Kidney tubule cell (primary cell): ENCODE measurements around the gene PEX26.
"Not testable (repeated sequence)": the region's sequence is repeated elsewhere in the genome, so short reads cannot be mapped to it uniquely, and the experiment has no call there.

ENCODE experiments used
- DNase-seq: peaks from one replicate; pipeline ENCODE4 v3.0.0-alpha.2; 2018; ENCODE audit warnings: low spot score

Gene PEX26

DNA sequence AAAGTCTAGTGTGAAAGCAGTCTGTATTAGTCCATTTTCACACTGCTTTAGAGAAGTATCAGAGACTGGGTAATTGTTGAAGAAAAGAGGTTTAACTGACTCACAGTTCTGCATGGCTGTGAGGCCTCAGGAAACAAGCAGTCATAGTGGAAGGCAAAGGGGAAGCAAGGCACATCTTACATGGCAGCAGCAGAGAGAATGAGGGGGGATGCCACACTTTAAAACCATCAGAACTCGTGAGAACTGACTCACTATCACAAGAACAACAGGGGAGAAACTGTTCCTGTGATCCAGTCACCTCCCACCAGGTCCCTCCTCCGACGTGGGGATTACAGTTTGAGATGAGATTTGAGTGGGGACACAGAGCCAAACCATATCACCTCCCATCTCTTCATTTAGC is 19.0 kb downstream of the PEX26 start:
- DNase-seq = no peak

DNA sequence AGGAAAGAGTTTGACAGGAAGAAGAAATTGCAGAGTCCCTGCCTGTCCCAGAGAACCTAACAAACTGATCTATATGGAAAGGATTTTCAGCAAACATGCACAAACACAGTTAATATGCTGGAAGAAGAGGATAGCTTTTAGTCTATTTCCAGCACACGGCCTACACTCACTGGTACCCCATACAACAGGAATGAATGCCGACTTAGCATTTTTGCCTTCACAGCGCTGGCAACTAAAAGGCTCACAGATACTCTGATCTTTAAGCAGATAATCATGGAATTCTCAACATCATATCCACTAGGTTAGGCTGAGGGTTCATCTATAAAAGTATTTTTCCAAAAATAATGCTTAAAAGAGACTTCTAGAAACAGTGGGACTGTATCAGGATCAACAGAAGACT is 23.0 kb downstream of the PEX26 start:
- no peak for DNase-seq

DNA sequence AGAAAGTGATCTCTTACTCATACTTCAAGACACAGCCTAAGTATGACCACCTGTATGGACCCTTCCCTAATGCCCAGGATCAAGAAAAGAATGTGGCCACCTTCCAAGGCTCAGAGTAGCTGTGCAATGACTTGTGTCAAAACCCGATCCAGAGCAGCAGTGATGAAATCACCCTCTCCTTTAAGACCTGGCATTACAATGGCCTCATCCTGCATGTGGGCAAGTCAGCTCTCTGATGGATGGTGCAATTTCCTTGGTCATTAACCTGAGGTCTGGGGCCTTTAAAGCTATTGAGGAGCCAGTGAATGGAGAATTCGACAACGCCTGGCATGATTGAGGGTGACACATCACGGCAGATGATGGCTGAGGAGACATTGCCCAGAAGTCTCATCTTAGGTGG is 23.7 kb downstream of the PEX26 start:
- DNase-seq = peak; percentile 90

DNA sequence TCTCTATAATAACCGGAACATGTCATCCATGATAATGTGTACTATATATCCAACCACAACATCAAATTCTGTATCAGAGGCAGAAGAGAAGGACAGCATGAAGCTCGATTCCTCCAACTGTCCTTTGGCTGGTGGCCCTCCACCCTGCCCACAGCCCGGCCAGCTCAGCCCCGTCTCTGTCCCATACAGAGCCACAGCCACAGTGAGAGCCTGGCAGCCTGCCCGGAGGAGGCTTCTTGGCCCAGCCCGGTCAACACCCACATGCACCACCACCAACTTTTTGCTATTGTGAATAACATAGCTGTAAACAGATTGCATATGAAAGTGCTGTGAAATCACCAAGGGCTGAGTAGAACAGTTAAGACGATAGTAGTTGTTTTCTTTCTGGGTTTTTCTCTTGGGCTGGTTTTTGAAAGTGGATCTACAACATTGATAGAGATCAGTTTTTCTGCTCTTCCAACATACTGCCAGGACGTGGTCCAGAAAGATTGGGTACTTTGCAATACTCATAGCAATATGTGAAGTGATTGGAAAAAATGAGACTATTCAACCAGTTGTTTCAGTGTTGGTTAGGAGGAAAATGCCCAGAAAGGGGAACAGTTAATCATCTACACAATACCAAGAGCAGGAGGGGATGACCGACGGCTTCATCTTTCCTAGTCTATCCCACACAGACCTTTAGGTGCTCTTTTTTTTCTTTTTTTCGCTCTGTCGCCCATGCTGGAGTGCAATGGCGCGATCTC is 25.9 kb downstream of the PEX26 start:
- peak; percentile 87 for DNase-seq

DNA sequence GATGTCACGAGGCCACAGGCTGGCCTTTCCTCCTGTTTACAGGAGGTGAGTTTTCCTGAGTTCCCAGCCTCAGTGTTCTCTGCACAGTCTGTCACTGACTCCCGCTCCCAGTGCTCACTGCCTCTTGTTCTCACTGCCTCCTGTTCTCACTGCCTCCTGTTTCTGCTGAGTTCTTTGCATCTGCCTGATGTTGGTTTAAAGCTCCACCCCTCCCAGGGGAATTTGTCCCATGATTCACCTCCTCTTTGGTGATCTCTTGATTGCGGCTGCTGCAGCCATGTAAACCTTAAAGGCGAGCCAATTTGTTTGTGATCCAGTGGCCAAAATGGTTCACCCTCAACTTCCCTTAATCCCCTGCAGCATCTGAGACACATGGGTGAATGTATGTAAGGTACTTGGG is 26.8 kb downstream of the PEX26 start:
- peak; percentile 37 for DNase-seq

DNA sequence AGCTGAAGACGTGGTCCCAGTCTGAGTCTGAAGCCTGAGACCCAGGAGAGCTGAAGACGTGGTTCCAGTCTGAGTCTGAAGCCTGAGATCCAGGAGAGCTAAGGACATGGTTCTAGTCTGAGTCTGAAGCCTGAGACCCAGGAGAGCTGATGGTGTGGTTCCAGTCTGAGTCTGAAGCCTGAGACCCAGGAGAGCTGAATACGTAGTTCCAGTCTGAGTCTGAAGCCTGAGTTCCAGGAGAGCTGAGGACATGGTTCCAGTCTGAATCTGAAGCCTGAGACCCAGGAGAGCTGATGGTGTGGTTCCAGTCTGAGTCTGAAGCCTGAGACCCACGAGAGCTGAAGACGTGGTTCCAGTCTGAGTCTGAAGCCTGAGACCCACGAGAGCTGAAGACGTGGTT is 28.2 kb downstream of the PEX26 start:
- DNase-seq = not testable (repeated sequence)

DNA sequence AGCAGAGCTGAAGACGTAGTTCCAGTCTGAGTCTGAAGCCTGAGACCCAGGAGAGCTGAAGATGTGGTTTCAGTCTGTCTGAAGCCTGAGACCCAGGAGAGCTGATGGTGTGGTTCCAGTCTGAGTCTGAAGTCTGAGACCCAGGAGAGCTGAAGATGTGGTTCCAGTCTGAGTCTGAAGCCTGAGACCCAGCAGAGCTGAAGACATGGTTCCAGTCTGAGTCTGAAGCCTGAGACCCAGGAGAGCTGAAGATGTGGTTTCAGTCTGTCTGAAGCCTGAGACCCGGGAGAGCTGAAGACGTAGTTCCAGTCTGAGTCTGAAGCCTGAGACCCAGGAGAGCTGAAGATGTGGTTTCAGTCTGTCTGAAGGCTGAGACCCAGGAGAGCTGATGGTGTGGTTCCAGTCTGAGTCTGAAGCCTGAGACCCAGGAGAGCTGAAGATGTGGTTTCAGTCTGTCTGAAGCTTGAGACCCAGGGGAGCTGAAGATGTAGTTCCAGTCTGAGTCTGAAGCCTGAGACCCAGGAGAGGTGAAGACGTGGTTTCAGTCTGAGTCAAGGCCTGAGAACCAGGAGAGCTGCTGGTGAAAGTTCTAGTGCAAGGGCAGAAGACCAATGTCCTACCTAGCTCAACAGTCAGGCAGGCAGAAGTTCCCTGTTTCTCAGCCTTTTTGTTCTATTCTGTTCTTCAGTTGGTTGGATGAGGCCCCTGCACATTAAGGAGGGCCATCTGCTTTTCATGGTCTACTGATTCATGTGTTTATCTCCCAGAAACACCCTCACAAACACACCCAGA is 29.0 kb downstream of the PEX26 start:
- not testable (repeated sequence) for DNase-seq

DNA sequence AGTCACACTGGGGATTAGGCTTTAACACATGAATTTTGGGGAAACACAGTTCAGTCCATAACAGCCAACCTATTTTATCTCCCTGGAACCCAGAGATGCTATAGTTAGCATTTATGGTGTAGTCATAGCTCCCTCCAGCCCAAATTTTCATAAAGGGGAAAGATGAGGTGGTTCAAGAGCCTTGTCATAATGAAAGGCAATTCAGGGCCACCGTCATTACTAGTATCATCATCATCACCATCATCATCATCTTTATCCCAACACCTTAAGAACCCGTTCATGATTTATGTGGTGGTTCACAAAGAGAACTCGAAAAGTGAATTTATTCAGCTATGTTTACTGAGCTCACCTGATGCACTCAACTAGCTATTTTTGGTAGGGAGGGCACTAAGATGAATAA is 30.4 kb downstream of the PEX26 start:
- DNase-seq = no peak

DNA sequence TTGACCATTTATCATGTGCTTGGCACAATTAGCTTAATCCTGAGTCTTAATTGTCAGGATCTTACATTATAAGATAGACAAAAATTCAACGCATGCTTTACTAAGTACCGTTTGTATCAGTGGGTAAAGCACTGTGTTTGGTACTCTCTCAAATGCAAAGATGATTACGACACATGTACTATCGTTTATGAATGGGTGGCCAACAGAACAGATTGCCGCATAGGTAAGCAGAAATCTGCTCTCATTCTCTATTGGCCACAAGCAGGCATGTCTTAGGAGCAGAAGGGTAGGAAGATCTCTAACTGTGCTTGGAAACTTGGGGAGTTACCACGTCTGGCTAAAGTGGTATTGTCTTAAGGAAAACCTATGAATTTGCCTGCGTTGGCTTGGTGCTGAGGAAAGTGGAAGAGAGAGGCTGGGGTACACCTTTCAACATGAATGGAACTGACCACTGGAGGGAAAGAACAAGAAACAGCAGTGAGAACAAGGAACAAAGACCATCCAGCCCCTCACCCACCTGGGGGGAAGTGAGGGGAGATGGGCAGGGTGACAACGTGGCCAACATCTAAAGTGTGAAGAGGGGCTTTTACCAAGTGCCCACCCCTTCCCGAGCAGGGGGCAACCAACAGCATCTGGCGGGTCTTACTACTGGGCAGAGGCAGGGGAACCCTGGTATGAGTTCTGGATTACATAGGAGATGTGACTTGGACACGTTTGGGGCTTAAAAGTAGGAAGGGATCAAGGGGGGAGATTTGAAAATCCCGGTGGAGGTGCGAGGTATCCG is 31.8 kb downstream of the PEX26 start:
- no peak for DNase-seq

DNA sequence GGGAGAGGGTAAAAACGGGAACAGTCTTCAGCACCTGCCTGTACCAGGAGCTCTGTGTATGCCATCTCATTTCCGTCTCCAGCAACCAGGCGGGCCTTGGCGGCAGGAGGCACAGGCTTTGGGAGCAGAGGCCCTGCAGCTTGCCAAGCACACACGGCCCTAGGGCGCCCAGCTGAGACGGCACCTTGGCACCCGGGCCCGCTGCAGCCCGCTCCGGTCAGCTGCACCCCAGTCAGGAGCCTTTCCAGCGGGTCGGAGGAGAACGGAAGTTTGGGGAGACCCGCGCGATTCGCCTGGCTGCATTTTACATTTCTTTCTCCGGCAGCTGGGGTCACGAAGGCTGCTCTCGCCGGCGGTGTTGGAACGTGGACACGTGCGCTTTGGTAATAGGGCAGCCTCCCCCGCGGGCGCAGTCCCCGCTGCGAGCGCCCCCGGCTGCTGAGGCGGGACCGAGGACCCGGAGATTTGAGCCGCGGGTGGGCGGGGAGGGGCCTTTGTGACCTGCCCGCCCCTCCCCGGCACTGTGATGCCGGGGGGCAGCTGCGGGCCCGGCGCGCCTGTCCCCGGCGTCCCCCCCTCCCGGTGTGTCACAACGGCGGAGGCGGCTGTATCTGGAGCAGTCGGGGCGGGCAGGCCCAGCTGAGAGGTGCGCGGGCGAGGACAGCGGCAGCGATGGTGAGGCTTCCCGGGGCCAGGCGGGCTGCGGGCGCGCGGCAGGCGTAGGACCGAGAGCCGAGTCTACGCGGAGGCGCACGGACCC is 32.6 kb downstream of the PEX26 start, which contains the start of gene TUBA8:
Gene TUBA8, plus strand, starts transcription at position 616 of the 760 bp plus-strand sequence. Its CDS starts 57 bp downstream, at position 673.
- DNase-seq = peak; percentile 66

DNA sequence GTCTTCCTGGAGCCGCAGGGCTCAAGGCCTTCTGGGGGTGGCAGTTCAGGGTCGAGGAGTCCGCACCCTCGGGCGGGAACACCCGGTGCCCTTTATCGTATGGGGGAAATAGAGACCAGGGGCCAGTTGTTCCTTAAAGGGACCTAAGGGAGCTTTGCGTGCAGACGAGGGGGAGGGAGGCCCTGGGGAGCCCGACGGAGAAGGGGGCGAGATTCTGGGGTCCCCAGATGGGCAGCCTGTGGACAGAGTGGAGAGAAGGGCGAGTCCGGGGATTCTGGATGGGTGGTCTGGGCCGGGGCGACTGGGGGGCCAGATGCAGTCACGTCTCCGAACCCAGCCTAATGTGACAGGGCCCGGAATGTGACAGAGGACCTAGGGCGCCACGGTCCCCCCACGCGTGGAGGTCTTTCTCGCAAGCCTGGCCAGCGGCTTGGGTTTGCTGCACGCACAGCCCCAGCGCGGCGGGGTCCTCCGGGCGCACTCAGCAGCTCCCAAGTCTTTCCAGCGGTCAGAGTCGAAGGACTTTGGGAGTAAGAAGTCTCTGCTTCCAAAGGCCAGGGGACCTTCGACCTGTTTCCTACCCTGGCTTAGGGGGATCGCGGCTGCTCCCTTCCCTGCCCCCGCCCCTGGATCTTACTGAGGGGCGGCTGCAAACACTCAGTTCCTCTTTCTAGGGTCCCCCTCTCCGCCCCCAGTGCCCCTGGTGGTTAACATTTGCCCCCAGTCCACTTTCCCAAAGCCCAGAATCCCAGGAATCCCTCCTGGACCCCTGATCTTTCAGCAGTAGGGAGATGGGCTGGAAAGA is 33.4 kb downstream of the PEX26 start:
- no peak for DNase-seq

DNA sequence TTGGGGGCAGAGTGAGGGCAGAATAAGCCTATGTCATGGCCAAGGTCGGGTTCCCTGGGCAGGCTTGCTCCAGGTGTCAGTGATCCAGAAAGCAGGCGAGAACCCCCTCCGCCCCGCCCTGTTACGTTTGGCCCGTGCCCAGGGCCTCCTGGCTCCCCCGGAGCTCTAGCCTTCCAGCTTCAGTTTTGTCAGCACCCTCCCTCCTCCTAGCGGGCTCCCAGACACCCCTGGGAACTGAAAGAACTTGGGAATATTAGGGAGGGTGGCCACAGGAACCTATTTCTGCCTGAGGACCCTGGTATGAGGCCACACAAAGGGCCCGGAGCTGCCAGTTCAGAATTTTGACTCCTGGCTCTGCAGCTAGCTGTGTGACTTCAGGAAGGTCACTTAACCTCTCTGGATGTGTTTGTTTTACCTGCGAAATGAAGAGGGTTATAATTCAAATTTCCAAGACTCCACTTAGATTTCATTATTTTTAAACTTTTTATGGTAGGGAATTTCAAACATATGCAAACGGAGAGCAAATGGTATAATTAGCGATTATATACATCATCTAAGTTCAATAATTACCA is 34.1 kb downstream of the PEX26 start:
- no peak for DNase-seq

DNA sequence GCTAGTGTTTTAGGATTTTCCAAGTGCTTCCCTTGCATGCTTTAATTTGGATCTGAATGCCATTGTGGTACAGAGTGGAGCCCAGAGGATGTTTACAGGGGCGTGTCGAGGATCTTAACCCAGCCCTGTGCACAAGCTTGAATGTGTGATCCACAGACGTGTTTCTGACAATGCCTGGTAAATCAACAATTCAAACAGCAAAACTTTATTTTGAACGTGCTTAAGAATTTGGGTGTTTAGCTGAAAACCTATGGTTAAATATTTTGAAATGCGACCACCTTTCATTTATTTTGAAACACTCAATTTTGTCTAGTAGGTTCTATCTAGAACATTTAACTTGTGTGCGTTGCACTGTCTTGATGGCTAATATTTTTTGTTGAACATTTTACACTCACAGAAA is 34.6 kb downstream of the PEX26 start:
- no peak for DNase-seq

DNA sequence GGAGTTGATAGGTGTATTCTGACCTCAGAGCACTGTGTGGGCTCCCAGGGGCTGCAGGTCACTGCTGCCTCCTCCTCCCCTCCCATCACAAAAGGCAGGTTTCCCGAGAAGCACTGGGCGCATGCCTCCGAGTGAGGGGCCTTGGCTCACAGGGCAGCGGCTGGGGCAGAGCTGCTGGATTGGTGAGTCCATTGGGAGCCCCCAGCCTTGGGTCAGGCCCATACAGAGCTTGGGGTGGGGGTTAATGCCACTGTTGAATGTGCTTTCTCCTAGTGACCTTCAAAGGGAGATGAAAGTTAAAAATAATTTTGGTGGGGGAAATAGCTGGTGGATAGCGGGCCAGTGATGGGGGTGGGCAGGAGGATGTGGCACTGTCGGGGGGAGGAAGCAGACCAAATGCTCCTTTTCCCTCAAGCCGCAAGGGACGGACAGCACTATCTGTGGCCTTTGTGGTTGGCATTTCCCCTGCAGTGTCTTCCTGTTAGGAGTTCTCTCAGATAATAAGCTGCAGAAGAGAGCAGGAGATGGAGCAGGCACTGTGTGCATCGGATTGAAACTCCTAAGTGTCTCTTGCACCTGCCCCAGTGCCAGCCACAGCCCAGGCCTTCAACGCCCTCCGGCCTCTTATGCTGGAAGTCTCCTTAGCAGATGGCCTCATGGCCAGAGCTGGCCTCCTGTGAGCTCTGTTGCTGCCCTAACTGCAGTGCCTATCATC is 36.0 kb downstream of the PEX26 start:
- no peak for DNase-seq

DNA sequence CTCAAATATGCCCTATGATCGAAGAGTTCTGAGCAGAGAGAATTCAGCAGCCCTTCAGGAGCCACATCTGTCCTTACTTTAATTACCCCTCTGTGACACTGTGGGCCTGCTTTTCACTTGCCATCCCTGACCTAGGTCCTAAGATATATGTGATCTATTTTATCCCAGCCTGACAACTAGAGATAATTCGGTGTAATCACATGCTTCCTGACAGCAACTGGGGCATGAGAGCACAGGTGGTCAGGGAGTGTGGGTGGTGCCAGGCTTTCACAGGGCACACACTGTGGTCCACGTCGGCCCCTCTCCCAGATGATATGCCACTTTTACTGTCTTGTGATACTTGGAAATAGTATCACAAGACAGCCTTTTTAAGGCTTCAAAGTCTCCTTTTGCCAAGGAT is 36.7 kb downstream of the PEX26 start:
- DNase-seq = no peak

DNA sequence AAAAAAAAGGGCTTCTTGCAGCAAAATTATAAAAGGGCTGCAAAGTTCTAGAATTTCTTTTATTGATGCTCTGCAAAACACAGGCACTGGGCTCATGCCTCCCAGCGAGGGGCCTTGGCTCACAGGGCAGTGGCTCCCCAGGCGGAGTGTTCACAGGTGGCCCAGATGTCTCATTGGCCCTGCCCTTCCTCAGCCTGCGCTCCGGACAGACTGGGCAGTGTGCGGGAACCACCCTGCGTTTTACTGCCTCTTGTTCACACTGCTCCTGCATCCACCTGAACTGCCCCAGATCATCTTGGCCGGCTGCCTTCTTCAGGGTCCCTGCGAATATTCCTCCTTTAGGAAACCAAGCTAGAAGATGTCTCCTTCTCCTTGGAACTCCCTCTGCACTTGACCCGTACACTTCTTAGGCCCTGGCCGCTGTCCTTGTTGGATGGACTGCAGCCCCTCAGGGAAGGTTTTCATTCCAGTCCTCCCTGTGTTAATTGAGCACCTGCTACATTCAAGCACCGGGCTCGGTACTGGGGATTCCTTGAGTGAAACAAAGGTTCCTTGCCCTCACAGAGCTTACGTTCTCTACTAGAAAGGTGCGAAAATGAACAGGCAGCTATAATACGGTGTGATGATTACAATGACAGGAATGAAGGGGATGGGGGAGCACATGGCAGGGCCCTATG is 37.3 kb downstream of the PEX26 start:
- no peak for DNase-seq

DNA sequence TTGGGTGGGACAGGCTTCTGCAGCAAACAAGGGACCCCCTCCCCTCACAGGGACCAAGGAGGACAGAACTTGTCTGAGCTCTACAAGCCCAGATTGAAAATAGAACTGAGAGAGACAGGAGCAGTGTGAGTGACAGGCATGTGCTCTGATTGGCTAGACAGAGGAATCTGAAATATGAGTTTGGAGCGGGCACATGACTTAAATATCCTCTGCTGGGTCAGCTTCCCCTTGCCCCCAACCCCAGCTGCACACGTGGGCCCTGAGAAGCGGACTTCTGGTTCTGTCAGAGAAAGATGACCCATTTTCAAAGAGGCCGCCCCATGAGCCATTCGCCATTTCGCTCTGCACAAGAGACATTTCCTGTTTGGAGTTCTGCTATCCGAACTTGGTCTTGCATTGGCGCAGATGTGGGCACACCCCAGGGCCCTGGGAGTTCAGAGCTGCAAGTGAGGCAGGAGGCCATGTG is 38.1 kb downstream of the PEX26 start:
- no peak for DNase-seq

DNA sequence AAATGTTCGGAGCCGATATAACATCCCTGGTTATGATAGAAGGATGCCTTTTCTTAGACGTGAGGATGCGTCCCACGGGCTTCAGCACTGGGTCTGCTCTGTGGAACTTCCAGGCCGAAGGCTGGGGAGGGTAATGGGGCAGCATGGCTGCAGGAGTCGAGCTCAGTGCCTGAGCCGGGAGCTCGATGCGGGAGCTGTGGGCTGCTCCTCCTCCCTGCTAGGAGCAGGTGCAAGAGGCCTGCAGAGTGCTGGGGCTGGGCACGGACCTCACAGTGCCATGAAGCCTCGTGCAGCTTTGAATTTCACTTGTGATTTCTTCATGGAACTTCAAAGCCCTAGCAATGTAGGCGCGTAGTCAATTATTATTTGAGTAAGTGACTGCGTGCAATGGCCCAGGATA is 38.8 kb downstream of the PEX26 start:
- DNase-seq = no peak

DNA sequence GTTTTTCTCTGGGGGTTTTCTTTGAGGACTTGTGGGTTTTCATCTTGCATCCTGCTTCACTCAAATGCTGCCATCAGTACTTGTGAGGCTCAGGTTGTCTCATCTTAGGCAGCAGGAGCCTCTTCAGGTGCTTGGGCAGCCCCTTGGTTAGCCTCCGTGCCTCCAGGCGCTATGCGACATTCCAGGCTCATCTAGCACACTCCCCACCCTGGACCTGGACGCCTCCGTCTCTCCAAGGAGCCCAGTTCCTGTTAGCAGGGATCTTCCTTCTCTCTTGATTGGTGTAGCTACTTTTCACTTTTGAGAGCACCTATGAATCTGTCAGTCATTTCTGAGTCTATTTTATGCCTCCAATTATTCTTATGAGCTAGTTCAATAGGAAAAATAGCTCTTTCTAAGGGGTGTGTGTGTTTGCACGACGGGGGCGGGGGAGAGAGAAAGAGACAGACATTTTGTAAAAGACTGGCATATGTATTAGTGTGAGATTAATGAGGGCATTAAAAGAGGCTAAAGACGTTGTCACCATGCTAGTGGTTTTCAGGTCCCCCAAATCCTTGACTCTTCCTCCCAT is 40.6 kb downstream of the PEX26 start:
- DNase-seq = no peak
